CD4-positive, alpha-beta T cell (primary cell): ENCODE data around the gene DMBX1. TPM values are rescaled to one million over a fixed set of nuclear protein-coding genes. Genes with fewer than 3 reads are reported as not detected.

ENCODE experiments used
- ATAC-seq: fragments of 200-7000 bp; cut with Tn5 transposase; one replicate; pipeline ENCODE4 v1.10.0; 2022; ENCODE audit warnings: mild to moderate bottlenecking; ENCODE audit not compliant: poor library complexity
- CTCF ChIA-PET: fragments of 350-600 bp; sonication (Branson Sonifier 250); formaldehyde crosslinking; loops from one replicate; lab custom pipeline; 2021; ENCODE audit warnings: antibody characterized with exemption, inconsistent platforms; lab: Charles Lee
- POLR2A ChIA-PET: fragments of 350-600 bp; sonication (Branson Sonifier 250); formaldehyde crosslinking; loops from one replicate; lab custom pipeline; 2021; ENCODE audit warnings: antibody characterized with exemption, inconsistent platforms; lab: Charles Lee
- DNase-seq, 14 experiments: peaks; one replicate each; pipeline ENCODE4 v3.0.0-alpha.2; 2013 to 2020; ENCODE audit warnings: mixed read lengths in 2 of 14
- H3K27ac ChIP-seq, 2 donors: one replicate each; pipeline versions ENCODE4 v1.5.1 to v1.7.0; 2013; ENCODE audit warnings: low read length in 2 of 2, low read depth in 1 of 2, mild to moderate bottlenecking in 1 of 2
- H3K27me3 ChIP-seq, 2 experiments: 1 replicate in 1 of 2; 2 replicates in 1 of 2; pipeline versions ENCODE4 v1.6.1 to v1.7.0; 2013; ENCODE audit warnings: low read length in 2 of 2, control low read depth in 1 of 2, mild to moderate bottlenecking in 1 of 2, moderate library complexity in 1 of 2; ENCODE audit not compliant: insufficient read depth in 2 of 2, control insufficient read depth in 1 of 2
- H3K36me3 ChIP-seq: one replicate; pipeline ENCODE4 v1.6.1; 2013; ENCODE audit warnings: low read length, control low read depth; ENCODE audit not compliant: insufficient read depth
- H3K4me1 ChIP-seq: one replicate; pipeline ENCODE4 v1.6.1; 2013; ENCODE audit warnings: low read length, control low read depth; ENCODE audit not compliant: insufficient read depth
- H3K4me3 ChIP-seq: one replicate; pipeline ENCODE4 v1.5.1; 2013; ENCODE audit warnings: mild to moderate bottlenecking, low read length, moderate library complexity
- H3K9me3 ChIP-seq, 2 experiments: 1 replicate in 1 of 2; 2 replicates in 1 of 2; pipeline versions ENCODE4 v1.6.1 to v1.7.0; 2013; ENCODE audit warnings: low read length in 2 of 2, mild to moderate bottlenecking in 2 of 2, control low read depth in 1 of 2, moderate library complexity in 1 of 2; ENCODE audit not compliant: control insufficient read depth in 1 of 2, insufficient read depth in 1 of 2
- H3K27ac Mint-ChIP-seq: one replicate; pipeline ENCODE4 v1.8.0; 2020; ENCODE audit warnings: mixed read lengths
- H3K27me3 Mint-ChIP-seq: one replicate; pipeline ENCODE4 v1.8.0; 2021; ENCODE audit warnings: mixed read lengths
- H3K36me3 Mint-ChIP-seq: one replicate; pipeline ENCODE4 v1.8.0; 2021; ENCODE audit warnings: low read depth, mixed read lengths
- H3K4me1 Mint-ChIP-seq: one replicate; pipeline ENCODE4 v1.8.0; 2021; ENCODE audit warnings: low read depth, mixed read lengths
- H3K4me3 Mint-ChIP-seq: one replicate; pipeline ENCODE4 v1.8.0; 2020; ENCODE audit warnings: mild to moderate bottlenecking, mixed read lengths
- H3K9me3 Mint-ChIP-seq: one replicate; pipeline ENCODE4 v1.8.0; 2020; ENCODE audit warnings: mixed read lengths
- CTCF ChIP-seq: fragments of 200-600 bp; IDR thresholded peaks from one replicate; pipeline ENCODE4 v1.8.0; 2022; ENCODE audit warnings: antibody characterized with exemption, mild to moderate bottlenecking
- intact Hi-C, 2 experiments: fragments of 100-400 bp; cut with DNase I in 1 of 2; cut with micrococcal nuclease in 1 of 2; formaldehyde crosslinking; loops; one replicate each; pipeline versions ENCODE4 v1.15.1 to v1.9.0; 2023 to 2025; cut with DNase I, micrococcal nuclease
- total RNA-seq, 174 experiments: library from RNA in 2 of 174; stranded (reverse) in 2 of 174; gene quantifications; one replicate each; pipeline ENCODE4 v1.2.3 and lab custom pipeline; 2021 to 2026

Gene DMBX1
- total RNA-seq, 2 experiments from 2014 or later: not detected

DNA sequence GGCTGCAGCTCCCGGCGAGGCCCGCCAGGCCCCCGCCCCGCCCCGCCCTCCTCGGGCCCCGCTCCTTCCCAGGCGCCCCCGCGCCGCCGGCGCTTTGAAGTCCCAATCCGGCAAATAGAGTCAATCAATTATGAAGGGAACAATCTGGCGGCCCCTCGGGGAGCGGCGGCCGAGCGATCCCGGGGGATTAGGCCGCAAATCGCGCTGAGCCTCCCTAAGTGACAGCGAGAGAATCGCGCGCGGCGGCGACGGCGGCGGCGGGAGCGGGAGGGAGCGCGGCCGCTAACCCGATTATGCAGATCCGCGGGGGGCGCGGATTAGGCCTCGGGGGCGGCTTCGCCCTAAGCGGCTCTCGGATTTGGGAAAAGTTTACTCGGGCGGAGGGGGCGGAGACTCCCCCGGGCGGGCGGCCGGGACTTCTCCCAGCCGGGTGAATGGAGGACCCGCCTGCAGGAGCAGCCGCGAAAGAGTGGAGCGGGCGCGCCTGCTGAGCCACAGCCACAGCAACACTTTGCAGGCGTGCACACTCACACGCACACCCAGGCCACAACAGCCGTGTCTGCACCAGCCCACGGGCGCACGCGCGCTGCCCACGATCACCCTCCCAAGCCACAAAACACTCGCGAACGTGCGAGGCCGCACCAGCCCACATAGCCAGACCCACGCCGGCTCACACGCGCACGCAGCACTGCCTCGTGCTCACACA is 23.0 kb upstream of the DMBX1 start:
- ChIA-PET CTCF (no interaction called here), POLR2A (no interaction called here)
- H3K36me3 Mint-ChIP-seq: no peaks in the 10 kb centered on the region
- peak overlapping the region; percentile 72 for H3K4me3 Mint-ChIP-seq
- Histone ChIP-seq H3K4me1 (peaks cover 10% of the 10 kb centered on the region), H3K27me3 (peaks cover 22 to 54% of the 10 kb centered on the region in 2 experiments), H3K9me3 (no peaks in the 10 kb centered on the region), H3K27ac (no peak overlapping the region), H3K4me3 (peak overlapping the region; percentile 52), H3K36me3 (no peaks in the 10 kb centered on the region)
- H3K4me1 Mint-ChIP-seq: peaks cover 12% of the 10 kb centered on the region
- peaks cover 73% of the 10 kb centered on the region for H3K27me3 Mint-ChIP-seq
- DNase-seq (peak in 4 of 14 experiments; percentile 9 to 26 (median 16)), ATAC-seq (peak; percentile 37)
- no peaks in the 10 kb centered on the region for H3K9me3 Mint-ChIP-seq
- no peak overlapping the region for H3K27ac Mint-ChIP-seq
- intact Hi-C loops: no loop called here
- TF ChIP-seq CTCF: no peak

- POLR2A ChIA-PET: no interaction called here
- peaks cover 10% of the 10 kb centered on the region for H3K4me1 ChIP-seq
- ATAC-seq: no peak
- peak overlapping the region; percentile 52 for H3K4me3 ChIP-seq
- H3K27me3 ChIP-seq: peaks cover 19 to 49% of the 10 kb centered on the region in 2 experiments
- Mint-ChIP-seq H3K36me3 (no peaks in the 10 kb centered on the region), H3K4me3 (peak overlapping the region; percentile 72), H3K27ac (no peak overlapping the region), H3K9me3 (no peaks in the 10 kb centered on the region), H3K4me1 (peaks cover 12% of the 10 kb centered on the region), H3K27me3 (peaks cover 72% of the 10 kb centered on the region)
- DNase-seq: no peak
- no peak for TF ChIP-seq CTCF
- intact Hi-C loops: no loop called here
- no peaks in the 10 kb centered on the region for H3K9me3 ChIP-seq
- H3K36me3 ChIP-seq: no peaks in the 10 kb centered on the region
- no peak overlapping the region for H3K27ac ChIP-seq
- CTCF ChIA-PET: no interaction called here
Measured at GRCh38 chr1:46467183-46467504, 22.5 kb upstream of the DMBX1 start.

DNA sequence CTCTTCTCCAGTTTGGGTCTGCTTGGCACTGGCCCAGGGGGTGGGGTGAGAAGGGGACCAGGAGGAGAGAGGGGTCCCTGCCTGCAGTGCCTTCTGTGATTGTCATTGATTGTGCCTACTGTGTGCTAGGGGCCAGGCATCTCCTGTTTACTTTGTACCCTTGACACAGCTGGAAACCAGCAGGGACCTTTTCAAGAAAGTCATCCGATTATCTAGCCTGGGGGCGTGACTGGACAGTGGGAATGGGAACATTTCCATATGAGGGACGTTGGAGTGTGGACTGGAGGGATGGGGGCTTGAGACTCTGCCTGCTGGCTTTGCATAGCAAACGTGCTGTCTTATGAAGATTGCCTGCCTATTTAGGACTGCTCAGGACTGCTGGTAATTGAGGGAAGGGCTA is 19.8 kb upstream of the DMBX1 start:
- Histone ChIP-seq H3K9me3 (no peaks in the 10 kb centered on the region), H3K27me3 (peaks cover 24 to 41% of the 10 kb centered on the region in 2 experiments), H3K4me3 (no peak overlapping the region), H3K36me3 (no peaks in the 10 kb centered on the region), H3K27ac (no peak overlapping the region), H3K4me1 (peaks cover 10% of the 10 kb centered on the region)
- ATAC-seq: no peak
- H3K4me1 Mint-ChIP-seq: peaks cover 12% of the 10 kb centered on the region
- H3K4me3 Mint-ChIP-seq: no peak overlapping the region
- no peak overlapping the region for H3K27ac Mint-ChIP-seq
- DNase-seq: no peak
- H3K36me3 Mint-ChIP-seq: no peaks in the 10 kb centered on the region
- ChIA-PET POLR2A (no interaction called here), CTCF (no interaction called here)
- intact Hi-C loops: no loop called here
- no peaks in the 10 kb centered on the region for H3K9me3 Mint-ChIP-seq
- no peak for TF ChIP-seq CTCF
- peaks cover 71% of the 10 kb centered on the region for H3K27me3 Mint-ChIP-seq
